OCI-LY1 (cell line): ENCODE data around the gene LTBR.

Source experiments
- H2AFZ ChIP-seq: fragments of 200-600 bp; sonication (generic), shearing (Covaris generic); 2 replicates; pipeline ENCODE4 v1.6.0; 2014; ENCODE audit warnings: antibody characterized with exemption, mild to moderate bottlenecking, low read length
- H3F3A ChIP-seq: fragments of 200-600 bp; sonication (generic), shearing (Covaris generic); 2 replicates; pipeline ENCODE4 v1.6.0; 2014; ENCODE audit warnings: mild to moderate bottlenecking, antibody characterized with exemption, low read length, moderate library complexity; ENCODE audit not compliant: insufficient read depth
- H3K27ac ChIP-seq: fragments of 200-600 bp; sonication (generic); 2 replicates; pipeline ENCODE4 v1.5.1; 2014; ENCODE audit warnings: low read length, mixed run types, mild to moderate bottlenecking, low read depth; ENCODE audit not compliant: poor library complexity, severe bottlenecking
- H3K27me3 ChIP-seq: fragments of 200-600 bp; sonication (generic); 2 replicates; pipeline ENCODE4 v1.6.0; 2014; ENCODE audit warnings: antibody characterized with exemption, mild to moderate bottlenecking, low read length, moderate library complexity; ENCODE audit not compliant: insufficient read depth
- H3K36me3 ChIP-seq: fragments of 200-600 bp; sonication (generic); 2 replicates; pipeline ENCODE4 v1.6.1; 2014; ENCODE audit warnings: mild to moderate bottlenecking, antibody characterized with exemption, low read length, moderate library complexity, mixed read lengths; ENCODE audit not compliant: insufficient read depth
- H3K4me1 ChIP-seq: fragments of 200-600 bp; sonication (generic); 2 replicates; pipeline ENCODE4 v1.5.1; 2014; ENCODE audit warnings: mild to moderate bottlenecking, low read length, moderate library complexity; ENCODE audit not compliant: insufficient read depth, severe bottlenecking
- H3K4me2 ChIP-seq: fragments of 200-600 bp; sonication (generic), shearing (Covaris generic); 2 replicates; pipeline ENCODE4 v1.6.1; 2014; ENCODE audit warnings: low read length
- H3K4me3 ChIP-seq: fragments of 200-600 bp; sonication (generic); 2 replicates; pipeline ENCODE4 v1.5.1; 2014; ENCODE audit warnings: low read length, low read depth, mild to moderate bottlenecking, mixed read lengths; ENCODE audit not compliant: poor library complexity, severe bottlenecking
- H3K79me2 ChIP-seq: fragments of 200-600 bp; shearing (Covaris generic); 2 replicates; pipeline ENCODE4 v1.6.1; 2016; ENCODE audit warnings: mixed run types, low read length, mixed read lengths; ENCODE audit not compliant: insufficient read depth
- H3K9ac ChIP-seq: fragments of 200-600 bp; sonication (generic), shearing (Covaris generic); 2 replicates; pipeline ENCODE4 v1.6.1; 2014; ENCODE audit warnings: mild to moderate bottlenecking, low read length, mixed read lengths
- H3K9me2 ChIP-seq: fragments of 200-600 bp; sonication (generic), shearing (Covaris generic); 2 replicates; pipeline ENCODE4 v1.6.1; 2014; ENCODE audit warnings: low read depth, mild to moderate bottlenecking, low read length, mixed read lengths
- H3K9me3 ChIP-seq: fragments of 200-600 bp; shearing (Covaris generic); 2 replicates; pipeline ENCODE4 v1.6.1; 2014; ENCODE audit warnings: low read length, mixed read lengths
- H4K20me1 ChIP-seq: fragments of 200-600 bp; sonication (generic), shearing (Covaris generic); 2 replicates; pipeline ENCODE4 v1.6.0; 2016; ENCODE audit warnings: mild to moderate bottlenecking, low read length; ENCODE audit not compliant: insufficient read depth
- CTCF ChIP-seq: fragments of 200-600 bp; sonication (generic), shearing (Covaris generic); IDR thresholded peaks from 2 replicates; pipeline ENCODE4 v1.5.1; 2017; ENCODE audit warnings: mild to moderate bottlenecking, antibody characterized with exemption, low read length, moderate library complexity, mixed read lengths
- EZH2 ChIP-seq: fragments of 200-600 bp; sonication (generic), shearing (Covaris generic); IDR thresholded peaks from 2 replicates; pipeline ENCODE4 v1.8.0; 2017; ENCODE audit warnings: borderline replicate concordance, mixed run types, mild to moderate bottlenecking, antibody characterized with exemption, low read length, moderate library complexity, mixed read lengths

The LTBR gene

GRCh38 chr12:6396031-6396430 is 12.1 kb downstream of the LTBR start:
- H3F3A ChIP-seq, result no peaks in the 10 kb centered on the region
- H3K79me2 ChIP-seq, result no peaks in the 10 kb centered on the region
- no peaks in the 10 kb centered on the region for H3K4me1 ChIP-seq
- no peaks in the 10 kb centered on the region for H3K36me3 ChIP-seq
- H2AFZ ChIP-seq, result no peak overlapping the region
- no peaks in the 10 kb centered on the region for H4K20me1 ChIP-seq
- TF ChIP-seq CTCF, result no peak
- TF ChIP-seq EZH2, result no peak
- no peak overlapping the region for H3K4me2 ChIP-seq
- H3K9me3 ChIP-seq, result no peaks in the 10 kb centered on the region
- H3K9me2 ChIP-seq, result no peaks in the 10 kb centered on the region
- peaks cover 3% of the 10 kb centered on the region for H3K27me3 ChIP-seq
- H3K4me3 ChIP-seq, result no peak overlapping the region
- no peak overlapping the region for H3K27ac ChIP-seq
- no peak overlapping the region for H3K9ac ChIP-seq

- TF ChIP-seq EZH2 (no peak), CTCF (no peak)
- H3K27me3 ChIP-seq, result peaks cover 3% of the 10 kb centered on the region
- no peaks in the 10 kb centered on the region for H3F3A ChIP-seq
- no peaks in the 10 kb centered on the region for H3K4me1 ChIP-seq
- H3K9ac ChIP-seq, result no peak overlapping the region
- no peaks in the 10 kb centered on the region for H3K36me3 ChIP-seq
- no peak overlapping the region for H3K27ac ChIP-seq
- H3K9me2 ChIP-seq, result no peaks in the 10 kb centered on the region
- no peak overlapping the region for H3K4me3 ChIP-seq
- no peak overlapping the region for H2AFZ ChIP-seq
- H3K79me2 ChIP-seq, result no peaks in the 10 kb centered on the region
- H3K4me2 ChIP-seq, result no peak overlapping the region
- no peaks in the 10 kb centered on the region for H3K9me3 ChIP-seq
- no peaks in the 10 kb centered on the region for H4K20me1 ChIP-seq
These were observed 16.1 kb downstream of the LTBR start for GRCh38 chr12:6399884-6400644.

DNA sequence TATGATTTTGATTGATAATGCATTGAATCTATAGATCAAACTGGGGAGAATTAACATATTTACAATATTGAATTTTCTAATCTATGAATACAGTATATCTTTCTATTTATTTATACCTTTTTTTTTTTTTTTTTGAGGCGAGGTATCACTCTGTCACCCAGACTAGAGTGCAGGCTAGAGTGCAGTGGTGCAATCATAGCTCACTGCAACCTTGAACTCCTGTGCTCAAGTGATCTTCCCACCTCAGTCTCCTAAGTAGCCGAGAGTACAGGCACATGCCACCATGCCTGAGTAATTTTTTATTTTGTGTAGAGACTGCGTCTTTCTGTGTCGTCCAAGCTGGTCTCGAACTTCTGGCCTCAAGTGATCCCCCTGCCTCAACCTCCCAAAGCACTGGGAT is 20.4 kb downstream of the LTBR start:
- no peaks in the 10 kb centered on the region for H3K36me3 ChIP-seq
- no peaks in the 10 kb centered on the region for H4K20me1 ChIP-seq
- H3F3A ChIP-seq, result no peaks in the 10 kb centered on the region
- H3K9ac ChIP-seq, result no peak overlapping the region
- H3K27me3 ChIP-seq, result peaks cover 4% of the 10 kb centered on the region; the same call in 1 of the 2 replicates
- no peaks in the 10 kb centered on the region for H3K79me2 ChIP-seq
- no peaks in the 10 kb centered on the region for H3K9me2 ChIP-seq
- H3K27ac ChIP-seq, result no peak overlapping the region
- H3K4me3 ChIP-seq, result no peak overlapping the region
- no peak for TF ChIP-seq EZH2
- TF ChIP-seq CTCF, result no peak
- H3K9me3 ChIP-seq, result 0 out of 2 replicates have a peak, but pooled peaks cover 4% of the 10 kb centered on the region
- no peak overlapping the region for H3K4me2 ChIP-seq
- no peak overlapping the region for H2AFZ ChIP-seq
- no peaks in the 10 kb centered on the region for H3K4me1 ChIP-seq
